Measurements from ENCODE around the gene IP6K1.

- no peak for TF ChIP-seq CTCF (IDR thresholded peaks at IDR 0.05 in 2 of 3, conservative IDR thresholded peaks at IDR 0.05 in 1 of 3; ENCODE audit: borderline replicate concordance in 1 of 3, insufficient read depth in 1 of 3, low read depth in 2 of 3, low read length in 2 of 3)
- no peak for TF ChIP-seq ZFX (IDR thresholded peaks at IDR 0.05)
- no peak for TF ChIP-seq ZNF274 (IDR thresholded peaks at IDR 0.05; ENCODE audit: low read depth, low read length)
- TF ChIP-seq POLR2A (IDR thresholded peaks at IDR 0.05; ENCODE audit: borderline replicate concordance, extremely low read depth, insufficient read depth, insufficient read length), result no peak
- no peak for TF ChIP-seq CEBPB (IDR thresholded peaks at IDR 0.05; ENCODE audit: low read depth)
- TF ChIP-seq POLR2AphosphoS5 (IDR thresholded peaks at IDR 0.05; ENCODE audit: low read depth, low read length), result no peak
- no peak for TF ChIP-seq EZH2phosphoT487 (IDR thresholded peaks at IDR 0.05; ENCODE audit: borderline replicate concordance)
- TF ChIP-seq SP1 (IDR thresholded peaks at IDR 0.05; ENCODE audit: low read depth), result no peak
Measured at GRCh38 chr3:49775538-49775937, 10.8 kb downstream of the IP6K1 start.
